RWPE1 (cell line): ENCODE results near the gene SERPINB1.

Experiments
- CTCF ChIA-PET: fragments of 350-600 bp; sonication (Branson Sonifier 250); formaldehyde crosslinking; extraction: SDS; loops from one replicate; lab custom pipeline; 2021; lab: Yijun Ruan, JAX
- POLR2A ChIA-PET: fragments of 400-600 bp; formaldehyde crosslinking; extraction: SDS; loops from one replicate; lab custom pipeline; 2020; ENCODE audit warnings: antibody characterized with exemption; ENCODE audit not compliant: low non-redundant PET; lab: Yijun Ruan, JAX
- DNase-seq: peaks from one replicate; pipeline ENCODE4 v3.0.0; 2012; ENCODE audit warnings: low spot score
- H3K27ac ChIP-seq: fragments of 450-650 bp; 2 replicates; pipeline ENCODE4 v1.5.1; 2017
- TF ChIP-seq, protein P1 (sequence below): fragments of 450-650 bp; conservative IDR thresholded peaks from 2 replicates; pipeline ENCODE4 v1.5.1; 2017; ENCODE audit warnings: low read depth, mild to moderate bottlenecking

The SERPINB1 gene

DNA sequence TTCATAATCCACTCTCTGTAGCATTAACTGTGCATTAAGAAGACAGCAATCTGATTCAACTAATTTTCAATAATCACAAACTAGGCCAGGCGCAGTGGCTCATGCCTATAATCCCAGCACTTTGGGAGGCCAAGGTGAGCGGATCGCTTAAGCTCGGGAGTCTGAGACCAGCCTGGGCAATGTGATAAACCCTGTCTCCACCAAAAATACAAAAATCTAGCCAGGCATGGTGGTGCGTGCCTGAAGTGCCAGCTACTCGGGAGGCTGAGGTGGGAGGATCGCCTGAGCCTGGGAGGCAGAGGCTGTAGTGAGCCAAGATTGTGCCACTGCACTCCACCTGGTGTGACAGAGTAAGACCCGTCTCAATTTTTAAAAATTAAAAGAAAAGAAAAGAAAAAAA is 32.0 kb upstream of the SERPINB1 start:
- POLR2A ChIA-PET = no interaction called here
- TF ChIP-seq, protein P1, sequence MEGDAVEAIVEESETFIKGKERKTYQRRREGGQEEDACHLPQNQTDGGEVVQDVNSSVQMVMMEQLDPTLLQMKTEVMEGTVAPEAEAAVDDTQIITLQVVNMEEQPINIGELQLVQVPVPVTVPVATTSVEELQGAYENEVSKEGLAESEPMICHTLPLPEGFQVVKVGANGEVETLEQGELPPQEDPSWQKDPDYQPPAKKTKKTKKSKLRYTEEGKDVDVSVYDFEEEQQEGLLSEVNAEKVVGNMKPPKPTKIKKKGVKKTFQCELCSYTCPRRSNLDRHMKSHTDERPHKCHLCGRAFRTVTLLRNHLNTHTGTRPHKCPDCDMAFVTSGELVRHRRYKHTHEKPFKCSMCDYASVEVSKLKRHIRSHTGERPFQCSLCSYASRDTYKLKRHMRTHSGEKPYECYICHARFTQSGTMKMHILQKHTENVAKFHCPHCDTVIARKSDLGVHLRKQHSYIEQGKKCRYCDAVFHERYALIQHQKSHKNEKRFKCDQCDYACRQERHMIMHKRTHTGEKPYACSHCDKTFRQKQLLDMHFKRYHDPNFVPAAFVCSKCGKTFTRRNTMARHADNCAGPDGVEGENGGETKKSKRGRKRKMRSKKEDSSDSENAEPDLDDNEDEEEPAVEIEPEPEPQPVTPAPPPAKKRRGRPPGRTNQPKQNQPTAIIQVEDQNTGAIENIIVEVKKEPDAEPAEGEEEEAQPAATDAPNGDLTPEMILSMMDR = no peak
- CTCF ChIA-PET = interaction anchor here (0.7 kb wide), 1 partner anchor 20 kb away, joined by 3 read pairs; no protein-coding TSS in a partner anchor
- H3K27ac ChIP-seq = no peak overlapping the region
- DNase-seq = no peak

DNA sequence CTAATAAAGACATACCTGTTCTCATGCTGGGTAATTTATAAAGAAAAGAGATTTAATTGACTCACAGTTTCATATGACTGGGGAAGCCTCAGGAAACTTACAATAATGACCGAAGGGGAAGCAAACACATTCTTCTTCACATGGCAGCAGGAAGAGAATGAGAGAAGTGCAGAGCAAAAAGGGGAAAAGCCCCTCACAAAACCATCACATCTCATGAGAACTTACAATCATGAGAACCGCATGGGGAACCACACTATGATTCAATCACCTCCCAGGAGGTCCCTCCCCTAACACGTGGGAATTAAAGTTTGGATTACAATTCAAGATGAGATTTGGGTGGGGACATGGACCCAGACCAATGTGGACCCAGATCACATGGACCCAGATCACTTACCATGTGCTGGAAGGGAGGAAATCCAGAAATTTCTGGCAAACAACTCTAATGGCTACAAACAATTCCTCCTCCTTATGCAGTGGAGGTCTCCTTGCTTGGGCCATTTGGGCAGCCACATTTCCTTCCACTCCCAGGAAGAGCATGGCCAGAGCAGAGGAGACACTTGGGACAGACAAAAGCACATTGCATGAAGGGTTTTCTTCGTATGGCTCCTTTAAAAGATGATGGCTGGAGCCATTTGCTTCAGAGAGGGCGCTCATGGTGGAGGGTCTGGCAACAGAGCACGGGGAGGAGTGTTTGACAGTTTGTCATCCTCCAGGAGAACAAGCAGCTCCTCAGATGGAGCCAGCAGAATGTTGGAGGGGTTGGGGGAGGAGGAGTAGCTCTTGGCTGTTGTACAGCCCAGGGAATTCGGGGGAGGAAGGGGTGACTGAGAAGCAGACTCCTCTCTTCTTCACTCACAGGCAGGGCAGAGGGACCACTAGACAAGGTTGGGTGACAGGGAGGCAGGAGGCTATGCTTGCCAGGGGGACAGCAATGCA is 31.0 kb upstream of the SERPINB1 start:
- no peak overlapping the region for H3K27ac ChIP-seq
- ChIA-PET POLR2A (no interaction called here), CTCF (interaction anchor here (0.6 kb wide), 1 partner anchor 17 kb away, joined by 3 read pairs; no protein-coding TSS in a partner anchor)
- TF ChIP-seq, protein P1 = no peak
- no peak for DNase-seq

DNA sequence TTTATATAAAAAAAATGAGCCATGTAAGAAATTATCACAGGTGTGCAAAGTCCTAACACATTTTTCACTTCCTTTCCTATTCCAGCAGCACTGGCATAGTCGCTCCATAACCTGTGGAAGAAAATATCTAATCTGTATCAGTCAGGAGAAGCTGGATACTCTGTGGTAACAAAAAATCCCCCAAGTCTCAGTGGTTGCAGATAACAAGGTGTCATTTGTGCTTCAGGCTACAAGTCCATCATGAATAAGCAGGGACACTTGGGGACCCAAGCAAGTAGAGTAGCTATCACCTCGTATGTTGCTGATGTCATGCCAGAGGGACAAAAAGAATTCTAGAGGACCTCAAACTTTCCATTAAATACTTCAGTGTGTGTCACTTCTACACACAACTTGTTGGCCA is 30.3 kb upstream of the SERPINB1 start:
- DNase-seq = no peak
- CTCF ChIA-PET = interaction anchor here (0.6 kb wide), 1 partner anchor 17 kb away, joined by 3 read pairs; no protein-coding TSS in a partner anchor
- POLR2A ChIA-PET = no interaction called here
- TF ChIP-seq, protein P1 = no peak
- H3K27ac ChIP-seq = no peak overlapping the region

DNA sequence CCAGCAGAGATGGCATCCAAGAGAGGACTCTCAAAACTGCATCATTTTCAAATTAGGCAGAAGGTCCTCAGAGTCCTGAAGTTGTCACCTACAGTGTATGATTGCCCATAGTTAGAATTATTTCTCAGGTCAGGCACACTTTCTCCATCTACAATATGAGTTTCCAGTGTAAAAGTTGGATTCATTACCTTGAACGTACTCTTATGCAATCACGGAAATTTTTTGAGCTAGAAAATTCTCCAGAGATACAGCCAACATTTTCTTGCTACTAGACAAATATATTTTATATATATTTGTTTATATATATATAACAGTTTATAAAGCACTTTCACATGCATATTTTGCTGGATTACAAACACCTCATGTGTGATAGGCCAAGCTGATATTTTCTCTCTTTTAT is 29.4 kb upstream of the SERPINB1 start:
- ChIA-PET CTCF (interaction anchor here (0.5 kb wide), 1 partner anchor 158 kb away, joined by 4 read pairs; no protein-coding TSS in a partner anchor), POLR2A (no interaction called here)
- no peak for DNase-seq
- no peak overlapping the region for H3K27ac ChIP-seq
- TF ChIP-seq, protein P1 = no peak

DNA sequence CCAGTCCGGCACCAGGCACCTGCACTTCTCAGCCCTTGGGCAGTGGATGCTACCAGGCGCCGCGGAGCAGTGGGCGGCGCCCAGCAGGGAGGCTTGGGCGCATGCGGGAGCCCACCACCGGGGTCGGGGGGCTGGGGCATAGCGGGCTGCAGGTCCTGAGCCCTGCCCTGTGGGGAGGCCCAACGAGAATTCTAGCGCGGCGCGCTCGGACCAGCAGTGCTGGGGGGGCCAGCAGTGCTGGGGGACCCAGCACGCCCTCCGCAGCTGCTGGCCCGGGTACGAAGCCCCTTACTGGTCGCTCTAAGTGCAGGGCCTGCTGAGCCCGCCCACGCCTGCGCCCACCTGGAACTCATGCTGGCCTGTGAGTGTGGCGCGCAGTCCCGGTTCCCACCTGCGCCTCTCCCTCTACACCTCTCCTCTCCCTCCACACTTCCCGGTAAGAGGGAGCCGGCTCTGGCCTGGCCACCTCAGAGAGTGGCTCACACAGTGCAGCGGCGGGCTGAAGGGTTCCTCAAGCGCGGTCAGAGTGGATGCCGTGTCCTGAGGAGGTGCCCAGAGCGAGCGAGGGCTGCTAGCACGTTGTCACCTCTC is 28.5 kb upstream of the SERPINB1 start:
- no peak overlapping the region for H3K27ac ChIP-seq
- no peak for DNase-seq
- CTCF ChIA-PET = no interaction called here
- TF ChIP-seq, protein P1 = no peak
- POLR2A ChIA-PET = no interaction called here

DNA sequence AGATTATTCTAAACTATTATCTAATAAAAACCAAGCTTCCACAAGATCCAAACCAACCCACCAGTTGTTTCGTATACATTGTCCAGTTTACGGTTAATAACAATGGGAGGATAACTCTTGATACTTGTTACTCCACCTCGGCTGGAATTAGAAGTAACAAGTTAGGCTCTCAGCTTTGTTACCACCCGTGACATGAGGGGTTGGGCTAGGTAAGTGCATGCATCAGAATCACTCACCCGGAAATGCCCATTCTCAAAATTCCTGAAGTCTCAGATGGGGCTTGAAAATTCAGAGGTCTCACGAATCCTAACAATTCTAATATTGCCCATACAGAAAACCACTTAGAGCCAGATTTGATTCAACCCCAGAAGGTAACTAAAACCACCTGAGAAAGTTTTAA is 27.0 kb upstream of the SERPINB1 start:
- CTCF ChIA-PET = no interaction called here
- TF ChIP-seq, protein P1 = no peak
- POLR2A ChIA-PET = no interaction called here
- no peak overlapping the region for H3K27ac ChIP-seq
- DNase-seq = no peak
